Left lobe of liver (tissue), 2 donors: ENCODE measurements around the gene DUSP22. TPM values are rescaled to one million over a fixed set of nuclear protein-coding genes. Genes with fewer than 3 reads are reported as not detected.
"Not testable (repeated sequence)": the region's sequence is repeated elsewhere in the genome, so short reads cannot be mapped to it uniquely, and the experiment has no call there.

Experiments used
- ATAC-seq: fragments of 200-7000 bp; cut with Tn5 transposase; one replicate; pipeline ENCODE4 v1.9.1; 2020; ENCODE audit warnings: mild to moderate bottlenecking, moderate library complexity
- DNase-seq: peaks from one replicate; pipeline ENCODE4 v3.0.0-alpha.2; 2020; ENCODE audit warnings: low spot score
- total RNA-seq: library from RNA; stranded (reverse); gene quantifications from one replicate; pipeline ENCODE4 v1.2.1, GENCODE V29; 2021
- donor health status: DM: no; HTN: no; CAD: no; lungs with moderate emphysema.
- donor health status: DM: no; HTN: yes; CAD: no.

The DUSP22 gene
- total RNA-seq: 15.9 TPM

- peak; percentile 94 for DNase-seq
- ATAC-seq: peak; percentile 82
These were observed at the start of gene DUSP22 for GRCh38 chr6:291697-292505. DUSP22 (plus strand) TSS chr6:292487; CDS start chr6:292540, 53 bp downstream.

- DNase-seq (no peak), ATAC-seq (no peak)
These were observed 45.9 kb upstream of the DUSP22 start for GRCh38 chr6:246352-246751.

- no peak for ATAC-seq
- no peak for DNase-seq
These were observed 44.9 kb upstream of the DUSP22 start for GRCh38 chr6:247351-247750.

- ATAC-seq, DNase-seq: not testable (repeated sequence)
These were observed 44.2 kb upstream of the DUSP22 start for GRCh38 chr6:248046-248445.

- ATAC-seq (no peak), DNase-seq (no peak)
These were observed 41.6 kb upstream of the DUSP22 start for GRCh38 chr6:250676-251075.

- no peak for DNase-seq
- ATAC-seq: no peak
These were observed 40.4 kb upstream of the DUSP22 start for GRCh38 chr6:251920-252319.

GRCh38 chr6:252775-253535, 39.3 kb upstream of the DUSP22 start:
- no peak for ATAC-seq
- no peak for DNase-seq

- ATAC-seq: no peak
- DNase-seq: no peak
These were observed 38.3 kb upstream of the DUSP22 start for GRCh38 chr6:254016-254415.

GRCh38 chr6:255041-255750, 37.1 kb upstream of the DUSP22 start:
- DNase-seq: no peak
- no peak for ATAC-seq

- ATAC-seq (no peak), DNase-seq (no peak)
These were observed 36.6 kb upstream of the DUSP22 start for GRCh38 chr6:255751-256083.

GRCh38 chr6:256169-256568, 36.1 kb upstream of the DUSP22 start:
- ATAC-seq: no peak
- no peak for DNase-seq

- ATAC-seq: no peak
These were observed 35.1 kb upstream of the DUSP22 start for GRCh38 chr6:257031-257725.

GRCh38 chr6:257774-258173, 34.5 kb upstream of the DUSP22 start:
- DNase-seq: no peak
- no peak for ATAC-seq

More at GRCh38 chr6:257031-257725, 35.1 kb upstream of the DUSP22 start:
- DNase-seq: no peak

GRCh38 chr6:259316-259715, 33.0 kb upstream of the DUSP22 start:
- DNase-seq (no peak), ATAC-seq (no peak)

- no peak for ATAC-seq
These were observed 32.3 kb upstream of the DUSP22 start for GRCh38 chr6:259901-260508.

GRCh38 chr6:264626-265025, 27.7 kb upstream of the DUSP22 start:
- no peak for ATAC-seq
- DNase-seq: no peak

More at GRCh38 chr6:259901-260508, 32.3 kb upstream of the DUSP22 start:
- DNase-seq: no peak

GRCh38 chr6:268394-268935, 23.8 kb upstream of the DUSP22 start:
- ATAC-seq (no peak), DNase-seq (no peak)

- ATAC-seq: no peak
These were observed 18.7 kb upstream of the DUSP22 start for GRCh38 chr6:273551-274058.

GRCh38 chr6:277746-278145, 14.5 kb upstream of the DUSP22 start:
- no peak for ATAC-seq

More at GRCh38 chr6:273551-274058, 18.7 kb upstream of the DUSP22 start:
- DNase-seq: no peak

GRCh38 chr6:278494-278893, 13.8 kb upstream of the DUSP22 start:
- no peak for DNase-seq
- ATAC-seq: no peak

More at GRCh38 chr6:277746-278145, 14.5 kb upstream of the DUSP22 start:
- DNase-seq: no peak
